KOPT-K1 (cell line): ENCODE measurements around the gene PLA2G10.
"Not testable (repeated sequence)": the region's sequence is repeated elsewhere in the genome, so short reads cannot be mapped to it uniquely, and the experiment has no call there.

Source experiments
- H3K27ac ChIP-seq: fragments of 200-600 bp; sonication (generic); 2 replicates; pipeline ENCODE4 v1.5.1; 2016; ENCODE audit warnings: antibody characterized with exemption, mild to moderate bottlenecking, low read depth, low read length; ENCODE audit not compliant: poor library complexity, severe bottlenecking
- H3K36me3 ChIP-seq: fragments of 200-600 bp; sonication (generic); 2 replicates; pipeline ENCODE4 v1.5.1; 2017; ENCODE audit warnings: antibody characterized with exemption, mild to moderate bottlenecking, low read length, moderate library complexity; ENCODE audit not compliant: insufficient read depth
- H3K9me3 ChIP-seq: fragments of 200-600 bp; sonication (generic); 2 replicates; pipeline ENCODE4 v1.5.1; 2017; ENCODE audit warnings: antibody characterized with exemption, low read length, mild to moderate bottlenecking; ENCODE audit not compliant: insufficient read depth, poor library complexity, severe bottlenecking

The PLA2G10 gene

GRCh38 chr16:14694129-14694528 lies at the start of gene PLA2G10:
Gene PLA2G10 (minus strand): TSS chr16:14694308. CDS start chr16:14694229, 79 bp downstream.
- H3K9me3 ChIP-seq, H3K27ac ChIP-seq, H3K36me3 ChIP-seq: not testable (repeated sequence)

GRCh38 chr16:14742273-14743128 lies 48.4 kb upstream of the PLA2G10 start, which contains the start of gene NPIPA2:
Gene NPIPA2 (plus strand): TSS chr16:14742533. CDS start chr16:14748066, 5,533 bp downstream.
- not testable (repeated sequence) for H3K36me3 ChIP-seq, H3K27ac ChIP-seq, H3K9me3 ChIP-seq

- not testable (repeated sequence) for H3K27ac ChIP-seq, H3K9me3 ChIP-seq, H3K36me3 ChIP-seq
Measured at GRCh38 chr16:14741794-14742193, 47.7 kb upstream of the PLA2G10 start.

DNA sequence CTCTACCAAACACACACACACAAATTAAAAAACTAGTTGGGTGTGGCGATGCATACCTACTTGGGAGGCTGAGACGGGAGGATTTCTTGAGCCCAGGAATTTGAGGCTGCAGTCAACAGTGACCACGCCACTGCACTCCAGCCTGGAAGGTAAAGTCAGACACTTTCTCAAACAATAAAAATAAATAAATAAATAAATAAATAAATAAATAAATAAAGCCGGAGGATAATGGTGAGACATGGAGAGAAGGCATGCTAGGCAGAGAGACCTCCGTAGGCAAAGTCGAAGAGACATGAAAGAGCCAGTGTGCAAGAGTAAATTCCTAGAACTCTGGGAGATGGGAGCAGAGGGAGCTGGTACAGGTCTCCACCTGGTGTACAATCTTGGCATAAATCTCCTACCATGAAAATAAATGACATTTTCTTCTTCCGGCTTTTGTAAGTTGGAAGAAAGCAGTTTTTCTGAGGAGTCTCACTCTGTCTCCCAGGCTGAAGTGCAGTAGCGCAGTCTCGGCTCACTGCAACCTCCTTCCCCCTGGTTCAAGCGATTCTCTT lies 46.8 kb upstream of the PLA2G10 start:
- H3K27ac ChIP-seq, H3K36me3 ChIP-seq, H3K9me3 ChIP-seq: not testable (repeated sequence)

GRCh38 chr16:14733233-14733632 lies 39.1 kb upstream of the PLA2G10 start:
- not testable (repeated sequence) for H3K27ac ChIP-seq, H3K9me3 ChIP-seq, H3K36me3 ChIP-seq

- H3K36me3 ChIP-seq, H3K27ac ChIP-seq, H3K9me3 ChIP-seq: not testable (repeated sequence)
Measured at GRCh38 chr16:14703156-14704011, 9.3 kb upstream of the PLA2G10 start, which contains the start of gene NPIPA3. Gene NPIPA3 (plus strand): TSS chr16:14703411. CDS start chr16:14708944, 5,533 bp downstream.

GRCh38 chr16:14702672-14703071 lies 8.6 kb upstream of the PLA2G10 start:
- H3K27ac ChIP-seq, H3K36me3 ChIP-seq, H3K9me3 ChIP-seq: not testable (repeated sequence)

- not testable (repeated sequence) for H3K36me3 ChIP-seq, H3K9me3 ChIP-seq, H3K27ac ChIP-seq
Measured at GRCh38 chr16:14701859-14702258, 7.8 kb upstream of the PLA2G10 start.

DNA sequence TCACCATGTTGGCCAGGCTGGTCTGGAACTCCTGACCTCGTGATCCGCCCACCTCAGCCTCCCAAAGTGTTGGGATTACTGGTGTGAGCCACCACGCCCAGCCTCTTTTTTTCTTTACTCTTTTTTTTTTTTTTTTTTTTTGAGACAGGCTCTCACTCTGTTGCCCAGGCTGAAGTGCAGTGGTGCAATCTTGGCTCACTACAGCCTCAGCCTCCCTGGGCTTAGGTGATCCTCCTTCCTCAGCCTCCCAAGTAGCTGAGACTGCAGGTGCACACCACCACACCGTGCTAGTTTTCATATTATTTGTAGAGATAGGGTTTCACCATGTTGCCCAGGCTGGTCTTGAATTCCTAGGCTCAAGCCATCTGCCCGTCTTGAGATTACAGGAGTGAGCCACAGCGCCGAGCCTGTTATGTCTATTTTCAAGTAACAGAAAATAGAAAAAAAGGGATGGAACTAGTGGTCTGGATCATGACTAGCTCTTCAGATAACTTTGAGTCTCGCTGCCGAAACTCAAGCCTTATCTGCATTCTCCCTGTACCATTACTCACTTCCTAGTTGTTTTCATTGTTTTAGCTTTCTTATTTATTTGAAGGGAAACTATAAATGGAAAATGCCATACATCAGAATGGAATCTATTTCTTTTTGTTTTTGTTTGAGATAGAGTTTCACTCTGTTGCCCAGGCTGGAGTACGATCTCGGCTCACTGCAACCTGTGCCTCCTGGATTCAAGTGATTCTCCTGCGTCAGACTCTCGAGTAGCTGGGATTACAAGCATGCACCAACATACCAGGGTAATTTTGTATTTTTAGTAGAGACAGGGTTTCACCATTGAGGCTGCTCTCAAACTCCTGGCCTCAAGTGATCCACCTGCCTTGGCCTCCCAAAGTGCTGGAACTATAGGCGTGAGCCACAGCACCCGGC lies 8.0 kb downstream of the PLA2G10 start:
- not testable (repeated sequence) for H3K36me3 ChIP-seq, H3K9me3 ChIP-seq, H3K27ac ChIP-seq

DNA sequence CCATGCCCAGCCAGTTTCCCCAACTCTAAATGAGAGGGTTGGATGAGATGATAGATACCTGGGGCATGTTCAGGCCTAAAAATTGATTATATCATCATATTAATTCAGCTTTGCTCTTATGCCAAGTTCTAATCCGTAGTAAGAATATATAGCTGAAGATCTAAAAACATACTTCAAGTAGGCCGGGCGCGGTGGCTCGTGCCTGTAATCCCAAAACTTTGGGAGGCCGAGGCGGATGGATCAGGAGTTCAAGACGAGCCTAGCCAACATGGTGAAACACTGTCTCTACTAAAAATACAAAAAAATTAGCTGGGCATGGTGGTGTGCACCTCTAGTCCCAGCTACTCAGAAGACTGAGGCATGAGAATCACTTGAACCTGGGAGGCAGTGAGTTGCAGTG lies 12.0 kb downstream of the PLA2G10 start:
- Histone ChIP-seq H3K27ac (no peak overlapping the region), H3K36me3 (no peaks in the 10 kb centered on the region), H3K9me3 (no peaks in the 10 kb centered on the region)

GRCh38 chr16:14681115-14681514 lies 13.0 kb downstream of the PLA2G10 start:
- H3K27ac ChIP-seq: no peak overlapping the region
- H3K9me3 ChIP-seq: no peaks in the 10 kb centered on the region
- no peaks in the 10 kb centered on the region for H3K36me3 ChIP-seq

DNA sequence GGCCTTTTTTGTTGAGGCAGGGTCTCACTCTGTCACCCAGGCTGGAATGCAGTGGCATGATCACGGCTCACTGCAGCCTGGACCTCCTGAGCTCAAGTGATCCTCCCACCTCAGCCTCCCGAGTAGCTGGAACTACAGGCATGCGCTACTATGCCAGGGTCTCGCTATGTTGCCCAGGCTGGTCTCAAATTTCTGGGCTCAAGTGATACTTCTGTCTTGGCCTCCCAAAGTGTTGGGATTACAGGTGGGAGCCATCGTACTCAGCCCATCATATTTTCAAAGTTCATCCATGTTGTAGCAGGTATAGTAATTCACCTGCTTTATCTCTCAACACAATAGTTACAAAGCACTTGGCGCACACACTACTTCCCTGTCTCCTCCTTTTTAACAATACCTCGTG lies 13.7 kb downstream of the PLA2G10 start:
- H3K9me3 ChIP-seq, H3K27ac ChIP-seq, H3K36me3 ChIP-seq: not testable (repeated sequence)

DNA sequence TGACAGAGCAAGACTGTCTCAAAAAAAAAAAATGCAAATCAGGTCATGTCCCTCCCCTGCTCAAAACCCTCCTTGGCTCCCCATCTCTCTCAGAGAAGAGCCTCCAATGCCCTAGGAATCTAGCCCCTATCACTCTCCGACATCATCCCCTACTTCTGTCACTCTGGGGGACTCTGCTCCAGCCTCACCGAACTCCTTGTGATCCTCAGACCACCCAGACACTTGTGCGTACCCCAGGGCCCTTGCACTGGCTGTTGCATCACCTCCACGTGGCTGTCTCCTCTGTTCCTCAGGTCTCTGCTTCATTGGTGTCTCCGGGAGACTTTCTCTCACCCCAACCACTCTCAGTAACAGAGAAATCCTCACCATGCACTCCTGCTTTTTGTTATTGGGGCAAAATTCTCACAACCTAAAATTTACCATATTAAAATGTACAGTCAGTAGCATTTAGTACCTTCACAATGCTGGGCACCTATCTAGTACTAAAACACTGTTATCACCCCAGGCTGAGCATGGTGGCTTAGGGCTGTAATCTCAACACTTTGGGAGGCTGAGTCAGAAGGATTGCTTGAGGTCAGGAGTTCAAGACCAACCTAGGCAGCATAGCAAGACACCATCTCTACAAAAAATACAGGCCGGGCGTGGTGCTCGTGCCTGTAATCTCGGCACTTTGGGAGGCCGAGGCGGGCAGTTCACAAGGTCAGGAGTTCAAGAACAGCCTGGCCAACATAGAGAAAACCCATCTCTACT lies 15.2 kb downstream of the PLA2G10 start:
- H3K36me3 ChIP-seq: no peaks in the 10 kb centered on the region
- no peaks in the 10 kb centered on the region for H3K9me3 ChIP-seq
- H3K27ac ChIP-seq: no peak overlapping the region

DNA sequence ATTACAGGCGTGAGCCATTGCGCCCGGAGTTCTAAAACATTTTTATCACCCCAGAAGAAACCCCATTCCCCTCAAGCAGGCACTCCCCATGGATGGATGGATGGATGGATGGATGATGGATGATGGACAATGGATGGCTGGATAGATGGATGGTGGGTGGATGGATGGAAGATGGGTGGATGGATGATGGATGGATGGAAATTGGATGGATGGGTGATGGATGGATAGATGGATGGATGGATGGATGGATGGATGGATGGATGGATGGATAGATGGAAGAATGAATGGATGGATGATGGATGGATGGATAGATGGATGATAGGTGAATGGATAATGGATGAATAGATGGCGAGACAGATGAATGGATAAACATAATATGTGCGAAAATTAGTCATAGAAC lies 16.5 kb downstream of the PLA2G10 start:
- no peak overlapping the region for H3K27ac ChIP-seq
- no peaks in the 10 kb centered on the region for H3K36me3 ChIP-seq
- no peaks in the 10 kb centered on the region for H3K9me3 ChIP-seq
